Measurements from ENCODE around the gene ANGPTL7.

The ANGPTL7 gene

DNA sequence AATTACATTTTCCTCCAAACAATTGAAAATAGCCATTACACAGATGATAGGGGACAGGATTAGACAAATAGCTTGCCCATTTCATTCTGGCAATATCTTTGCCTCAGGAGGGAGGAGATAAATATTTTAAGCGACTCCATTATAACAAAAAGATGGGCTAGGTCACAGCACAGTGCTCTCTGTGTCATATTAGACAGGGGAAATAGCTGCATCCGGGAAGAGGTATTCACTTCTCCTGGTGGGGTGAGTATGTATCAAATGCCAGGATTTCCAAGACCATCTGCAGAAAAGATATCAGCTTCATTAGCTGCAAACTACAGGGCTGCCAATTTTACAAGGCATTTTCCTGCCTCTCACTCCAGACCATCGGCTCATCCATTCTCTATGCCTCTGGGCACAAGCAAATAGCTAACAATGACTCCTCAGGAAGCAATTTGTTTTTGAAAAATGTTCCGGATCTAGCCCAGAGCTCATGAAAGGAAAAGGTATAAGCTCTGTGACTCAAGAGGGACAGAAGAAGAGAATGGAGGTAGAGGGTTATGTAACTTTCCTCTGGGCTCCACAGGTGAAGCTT lies 41.9 kb upstream of the ANGPTL7 start:
- TF ChIP-seq, protein P1, sequence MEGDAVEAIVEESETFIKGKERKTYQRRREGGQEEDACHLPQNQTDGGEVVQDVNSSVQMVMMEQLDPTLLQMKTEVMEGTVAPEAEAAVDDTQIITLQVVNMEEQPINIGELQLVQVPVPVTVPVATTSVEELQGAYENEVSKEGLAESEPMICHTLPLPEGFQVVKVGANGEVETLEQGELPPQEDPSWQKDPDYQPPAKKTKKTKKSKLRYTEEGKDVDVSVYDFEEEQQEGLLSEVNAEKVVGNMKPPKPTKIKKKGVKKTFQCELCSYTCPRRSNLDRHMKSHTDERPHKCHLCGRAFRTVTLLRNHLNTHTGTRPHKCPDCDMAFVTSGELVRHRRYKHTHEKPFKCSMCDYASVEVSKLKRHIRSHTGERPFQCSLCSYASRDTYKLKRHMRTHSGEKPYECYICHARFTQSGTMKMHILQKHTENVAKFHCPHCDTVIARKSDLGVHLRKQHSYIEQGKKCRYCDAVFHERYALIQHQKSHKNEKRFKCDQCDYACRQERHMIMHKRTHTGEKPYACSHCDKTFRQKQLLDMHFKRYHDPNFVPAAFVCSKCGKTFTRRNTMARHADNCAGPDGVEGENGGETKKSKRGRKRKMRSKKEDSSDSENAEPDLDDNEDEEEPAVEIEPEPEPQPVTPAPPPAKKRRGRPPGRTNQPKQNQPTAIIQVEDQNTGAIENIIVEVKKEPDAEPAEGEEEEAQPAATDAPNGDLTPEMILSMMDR (IDR thresholded peaks at IDR 0.05; ENCODE audit: insufficient read depth, low read depth, low read length, missing control alignments) = no peak
- DNase-seq (ENCODE audit: low read depth) = no peak
- H3K4me3 ChIP-seq (ENCODE audit: low read depth, low read length) = no peak overlapping the region

DNA sequence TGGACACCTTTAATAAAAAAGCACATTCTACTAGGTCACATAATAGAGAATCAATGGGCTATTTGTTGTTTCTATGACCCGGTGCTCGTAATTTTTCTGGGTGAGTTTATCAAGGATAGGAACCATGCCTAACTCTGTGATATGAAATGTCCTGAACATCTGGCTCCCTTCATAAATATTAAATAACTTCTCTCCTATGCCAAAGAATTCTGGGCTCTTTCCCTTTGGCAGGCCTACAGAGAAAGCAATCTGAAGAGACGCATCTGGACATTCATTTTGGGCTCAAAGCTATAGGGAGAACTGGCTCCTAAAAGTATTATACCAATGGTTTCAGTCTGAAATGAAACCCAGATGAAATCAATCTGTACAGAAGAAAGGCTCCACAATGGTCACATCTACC lies 38.8 kb upstream of the ANGPTL7 start:
- TF ChIP-seq, protein P1 (IDR thresholded peaks at IDR 0.05; ENCODE audit: insufficient read depth, low read depth, low read length, missing control alignments) = no peak
- no peak overlapping the region for H3K4me3 ChIP-seq (ENCODE audit: low read depth, low read length)
- DNase-seq (ENCODE audit: low read depth) = no peak

GRCh38 chr1:11151114-11151513 lies 38.0 kb upstream of the ANGPTL7 start:
- TF ChIP-seq, protein P1 (IDR thresholded peaks at IDR 0.05; ENCODE audit: insufficient read depth, low read depth, low read length, missing control alignments) = no peak
- no peak for DNase-seq (ENCODE audit: low read depth)
- no peak overlapping the region for H3K4me3 ChIP-seq (ENCODE audit: low read depth, low read length)

DNA sequence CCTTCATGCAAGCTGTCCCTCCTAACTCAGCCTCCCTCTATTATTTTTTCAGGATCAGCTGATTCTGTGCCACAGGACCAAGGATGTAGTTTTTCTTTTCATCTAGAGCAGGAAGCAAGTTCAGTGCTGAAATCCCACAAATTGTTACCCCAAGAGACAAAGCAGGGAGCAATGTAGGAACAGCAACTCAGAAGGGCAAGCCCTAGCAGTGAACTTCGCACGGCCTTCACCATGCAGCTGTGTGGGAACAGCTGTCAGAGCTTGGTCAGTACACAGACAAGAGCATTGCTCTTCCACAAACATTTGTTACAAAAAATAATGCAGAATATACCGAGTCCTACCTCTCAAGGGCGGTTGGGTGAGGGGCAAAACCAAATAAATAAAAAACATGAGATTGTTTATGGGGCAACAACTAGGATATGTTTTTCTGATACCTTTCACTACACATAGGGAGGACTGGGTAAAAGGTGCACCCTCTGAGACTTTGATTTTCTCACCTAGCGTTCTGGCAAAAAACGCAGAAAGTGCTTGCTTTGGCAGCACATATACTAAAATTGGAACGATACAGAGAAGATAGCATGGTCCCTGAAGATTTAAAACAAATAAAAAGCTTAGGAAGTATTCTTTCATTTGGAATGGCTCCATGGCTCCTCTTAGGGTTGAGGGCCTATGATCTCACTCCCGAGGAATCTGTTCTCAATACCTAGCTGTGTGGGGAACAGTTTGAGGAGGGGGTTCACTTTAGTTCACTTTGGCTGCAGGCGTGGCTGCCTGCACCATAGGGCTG lies 37.1 kb upstream of the ANGPTL7 start:
- no peak for DNase-seq (ENCODE audit: low read depth)
- TF ChIP-seq, protein P1 (IDR thresholded peaks at IDR 0.05; ENCODE audit: insufficient read depth, low read depth, low read length, missing control alignments) = no peak

GRCh38 chr1:11152755-11153154 lies 36.4 kb upstream of the ANGPTL7 start:
- TF ChIP-seq, protein P1 (IDR thresholded peaks at IDR 0.05; ENCODE audit: insufficient read depth, low read depth, low read length, missing control alignments) = no peak
- no peak overlapping the region for H3K4me3 ChIP-seq (ENCODE audit: low read depth, low read length)
- DNase-seq (ENCODE audit: low read depth) = no peak

More for the DNA sequence above, 37.1 kb upstream of the ANGPTL7 start:
- no peak overlapping the region for H3K4me3 ChIP-seq (ENCODE audit: low read depth, low read length)

- no peak overlapping the region for H3K4me3 ChIP-seq (ENCODE audit: low read depth, low read length)
- DNase-seq (ENCODE audit: low read depth) = no peak
- TF ChIP-seq, protein P1 (IDR thresholded peaks at IDR 0.05; ENCODE audit: insufficient read depth, low read depth, low read length, missing control alignments) = no peak
Observed at GRCh38 chr1:11153184-11153583, 36.0 kb upstream of the ANGPTL7 start.

Data from GM12865 (cell line).